ENCODE measurements around the gene SLC22A31. TPM values are rescaled to one million over a fixed set of nuclear protein-coding genes. Genes with fewer than 3 reads are reported as not detected.

SLC22A31 gene
- total and polyA plus RNA-seq, 9 of the 15 experiments (the other 6 are each of a cell fraction or from before 2014, with no cell fraction given): 0.29 to 2.2 (median 0.47) TPM; not detected in 3

GRCh38 chr16:89167425-89167941 is 32.9 kb downstream of the SLC22A31 start (continued):
- TF ChIP-seq NUFIP1 (IDR thresholded peaks at IDR 0.05; ENCODE audit: partially characterized antibody): peak; percentile 36
- peak; percentile 92 to 97 (median 95) for TF ChIP-seq CTCF (IDR thresholded peaks at IDR 0.05 in 2 of 3, conservative IDR thresholded peaks at IDR 0.05 in 1 of 3; ENCODE audit: insufficient read depth in 2 of 3, low read depth in 1 of 3, low read length in 3 of 3)
- no peak for TF ChIP-seq AFF1 (IDR thresholded peaks at IDR 0.05; ENCODE audit: low read depth in 1 of 2, partially characterized antibody in 2 of 2)
- TF ChIP-seq HMBOX1 (IDR thresholded peaks at IDR 0.05): no peak
- no peak for TF ChIP-seq U2AF1 (optimal IDR thresholded peaks at IDR 0.05; ENCODE audit: low read depth, low read length)
- TF ChIP-seq ZBTB8A (IDR thresholded peaks at IDR 0.05; ENCODE audit: partially characterized antibody): no peak
- no peak for TF ChIP-seq ZNF318 (IDR thresholded peaks at IDR 0.05; ENCODE audit: borderline replicate concordance in 1 of 2, low read depth in 1 of 2)
- TF ChIP-seq ZNF197 (CRISPR knock-in tag; IDR thresholded peaks at IDR 0.05; ENCODE audit: low read depth): no peak
- TF ChIP-seq NCOA2 (IDR thresholded peaks at IDR 0.05; ENCODE audit: partially characterized antibody in 2 of 2): no peak
- no peak for TF ChIP-seq DACH1 (IDR thresholded peaks at IDR 0.05; ENCODE audit: partially characterized antibody)
- TF ChIP-seq LARP7 (IDR thresholded peaks at IDR 0.05): no peak
- TF ChIP-seq SLC30A9 (CRISPR knock-in tag; IDR thresholded peaks at IDR 0.05): no peak
- TF ChIP-seq SMARCE1 (IDR thresholded peaks at IDR 0.05): no peak
